HepG2 (cell line): ENCODE results near the gene TFDP1. TPM values are rescaled to one million over a fixed set of nuclear protein-coding genes. Genes with fewer than 3 reads are reported as not detected.

ENCODE experiments used
- ATAC-seq: fragments of 200-7000 bp; cut with Tn5 transposase; 3 replicates; pipeline ENCODE4 v1.9.1; 2020; ENCODE audit warnings: mild to moderate bottlenecking, moderate library complexity
- BruUV-seq: library from RNA; stranded (reverse); fragments of 400-500 nt; replicated peaks from 2 replicates; lab custom pipeline; 2021; lab: Mats Ljungman, UMichigan
- CTCF ChIA-PET: fragments of 300-600 bp; formaldehyde crosslinking; extraction: SDS; loops from one replicate; lab custom pipeline; 2021; ENCODE audit warnings: low total read pairs, inconsistent platforms, low intra/inter-chr PET ratio; lab: Yijun Ruan, JAX
- POLR2A ChIA-PET: fragments of 350-600 bp; sonication (Branson Sonifier 250); formaldehyde crosslinking; loops from one replicate; lab custom pipeline; 2020; ENCODE audit warnings: antibody characterized with exemption, inconsistent platforms; lab: Yijun Ruan, JAX
- DNase-seq: peaks from one replicate; pipeline ENCODE4 v3.0.0-alpha.2; 2015; ENCODE audit warnings: low spot score
- FAIRE-seq: peaks from 3 replicates; lab custom pipeline; 2011; peaks lifted over from hg19 to GRCh38; lab: Jason Lieb, UNC
- H2AFZ ChIP-seq: one replicate; pipeline ENCODE4 v1.6.1; 2011; ENCODE audit warnings: low read length, inconsistent platforms
- H3K27ac ChIP-seq: fragments of 300-600 bp; 3 replicates; pipeline ENCODE4 v1.8.0; 2011; ENCODE audit warnings: mixed run types, mild to moderate bottlenecking, mixed read lengths, low read length, inconsistent platforms; ENCODE audit not compliant: insufficient read depth; ENCODE audit errors: extremely low read length
- H3K27me3 ChIP-seq, 2 experiments: fragments of 200-600 bp in 1 of 2; 2 replicates in 1 of 2; 3 replicates in 1 of 2; pipeline versions ENCODE4 v1.6.0 to v1.8.0; 2011; ENCODE audit warnings: low read length in 2 of 2, mild to moderate bottlenecking in 2 of 2, moderate library complexity in 2 of 2, inconsistent platforms in 1 of 2; ENCODE audit not compliant: insufficient read depth in 2 of 2, control insufficient read depth in 1 of 2
- H3K36me3 ChIP-seq, 2 experiments: fragments of 200-600 bp in 1 of 2; replicated peaks in 1 of 2; 2 replicates in 1 of 2; 3 replicates in 1 of 2; pipeline versions ENCODE4 v1.5.1 to v1.8.0; 2011; ENCODE audit warnings: low read length in 2 of 2, inconsistent platforms in 1 of 2; ENCODE audit not compliant: insufficient read depth in 2 of 2, control insufficient read depth in 1 of 2
- H3K4me1 ChIP-seq: 2 replicates; pipeline ENCODE4 v1.5.1; 2012; ENCODE audit warnings: low read length, inconsistent platforms; ENCODE audit not compliant: insufficient read depth
- H3K4me2 ChIP-seq: 2 replicates; pipeline ENCODE4 v1.6.0; 2011; ENCODE audit warnings: low read depth, low read length, inconsistent platforms
- H3K4me3 ChIP-seq, 3 experiments: fragments of 200-600 bp in 1 of 3; sonication (generic), shearing (Covaris generic) in 1 of 3; replicated peaks in 1 of 3; 2 replicates each; pipeline ENCODE4 v1.5.1; 2011 to 2016; ENCODE audit warnings: low read length in 3 of 3, inconsistent platforms in 2 of 3, low read depth in 2 of 3, mild to moderate bottlenecking in 2 of 3, control low read depth in 1 of 3, mixed read lengths in 1 of 3; ENCODE audit not compliant: insufficient read depth in 1 of 3
- H3K79me2 ChIP-seq: one replicate; pipeline ENCODE4 v1.6.1; 2011; ENCODE audit warnings: low read length, inconsistent platforms; ENCODE audit not compliant: insufficient read depth
- H3K9ac ChIP-seq: 2 replicates; pipeline ENCODE4 v1.6.0; 2011; ENCODE audit warnings: mild to moderate bottlenecking, low read depth, low read length, inconsistent platforms; ENCODE audit not compliant: insufficient read depth
- H3K9me3 ChIP-seq: 2 replicates; pipeline ENCODE4 v1.5.1; 2012; ENCODE audit warnings: mild to moderate bottlenecking, low read length
- H4K20me1 ChIP-seq: 2 replicates; pipeline ENCODE4 v1.6.0; 2011; ENCODE audit warnings: inconsistent platforms, mild to moderate bottlenecking, low read length, moderate library complexity; ENCODE audit not compliant: insufficient read depth
- ATF2 ChIP-seq: sonication (generic); formaldehyde crosslinking; IDR thresholded peaks from 2 replicates; pipeline ENCODE4 v1.4.0; 2020; ENCODE audit warnings: missing genetic modification reagents
- CHD4 ChIP-seq: fragments of 200-600 bp; sonication (generic); IDR thresholded peaks from 2 replicates; pipeline ENCODE4 v1.7.0; 2017; ENCODE audit warnings: mild to moderate bottlenecking, low read length, borderline replicate concordance
- CSRNP2 ChIP-seq: sonication (generic); formaldehyde crosslinking; conservative IDR thresholded peaks from 2 replicates; pipeline ENCODE4 v1.8.0; 2022; ENCODE audit warnings: low read depth, missing genetic modification reagents
- MAFF ChIP-seq: IDR thresholded peaks from 2 replicates; pipeline ENCODE4 v1.6.1; 2011; ENCODE audit warnings: low read depth, low read length, improper control_type of control experiment
- MEIS1 ChIP-seq: sonication (generic); formaldehyde crosslinking; IDR thresholded peaks from 2 replicates; pipeline ENCODE4 v1.9.0; 2021; ENCODE audit warnings: mild to moderate bottlenecking, missing genetic modification reagents, moderate library complexity, borderline replicate concordance
- SNAPC2 ChIP-seq: sonication (generic); formaldehyde crosslinking; IDR thresholded peaks from 2 replicates; pipeline ENCODE4 v1.8.1; 2022; ENCODE audit warnings: mild to moderate bottlenecking, missing genetic modification reagents
- TBP ChIP-seq: sonication (generic); formaldehyde crosslinking; IDR thresholded peaks from 2 replicates; pipeline ENCODE4 v1.5.0; 2020; ENCODE audit warnings: missing genetic modification reagents
- ZBTB34 ChIP-seq: sonication (generic); formaldehyde crosslinking; IDR thresholded peaks from 2 replicates; pipeline ENCODE4 v1.8.0; 2022; ENCODE audit warnings: mild to moderate bottlenecking, missing genetic modification reagents
- ZC3H13 ChIP-seq: sonication (generic); formaldehyde crosslinking; IDR thresholded peaks from 2 replicates; pipeline ENCODE4 v1.8.1; 2023; ENCODE audit warnings: mild to moderate bottlenecking, missing genetic modification reagents, moderate library complexity
- ZNF678 ChIP-seq: sonication (generic); formaldehyde crosslinking; IDR thresholded peaks from 2 replicates; pipeline ENCODE4 v1.4.0; 2020; ENCODE audit warnings: mild to moderate bottlenecking, missing genetic modification reagents
- ZNF878 ChIP-seq: sonication (generic); formaldehyde crosslinking; IDR thresholded peaks from 2 replicates; pipeline ENCODE4 v1.8.1; 2023; ENCODE audit warnings: mild to moderate bottlenecking, missing genetic modification reagents, moderate library complexity
- ZNF891 ChIP-seq: sonication (generic); formaldehyde crosslinking; IDR thresholded peaks from 2 replicates; pipeline ENCODE4 v1.5.0; 2020; ENCODE audit warnings: mild to moderate bottlenecking, missing genetic modification reagents
- WGBS: methylation state at CpG from one replicate; pipeline ENCODE4 v1.1.6; 2017; ENCODE audit warnings: low lambda C conversion rate; 5-methylcytosine and 5-hydroxymethylcytosine counted together
- in situ Hi-C: cut with HindIII; loops from 2 replicates; pipeline ENCODE4 v1.10.0; 2017; ENCODE audit warnings: low pct_unique_long_range_greater_than_20kb; ENCODE audit not compliant: extremely low pct_ligation_motif_present
- intact Hi-C: fragments of 100-400 bp; cut with micrococcal nuclease; formaldehyde crosslinking; loops from one replicate; pipeline ENCODE4 v1.10.0; 2022; ENCODE audit not compliant: unreplicated experiment
- polyA plus RNA-seq, 8 experiments: library from polyadenylated mRNA; depleted of rRNA in 3 of 8; stranded (reverse) in 7 of 8; unstranded in 1 of 8; fragments of >200 nt; fragmentation: Illumina TruSeq in 4 of 8; extraction: Trizol in 4 of 8; gene quantifications; 2 replicates each; pipeline versions ENCODE4 v1.2.1 to v1.2.3, GENCODE V29; 2011 to 2016; ENCODE audit warnings: low read depth in 4 of 8, missing spikeins in 1 of 8, mixed read lengths in 1 of 8; ENCODE audit not compliant: insufficient read depth in 1 of 8
- total RNA-seq, 5 experiments: library from RNA; depleted of rRNA; stranded (reverse); fragments of >200 nt; fragmentation: Illumina TruSeq; extraction: Trizol; gene quantifications; 2 replicates each; pipeline ENCODE4 v1.2.3, GENCODE V29; 2016; ENCODE audit warnings: low read depth in 1 of 5

Gene TFDP1
- total and polyA plus RNA-seq, 2 of the 13 experiments (the other 11 are each of a cell fraction or from before 2014, with no cell fraction given) = 38.0 to 84.2 TPM

GRCh38 chr13:113638173-113638746 is 53.7 kb downstream of the TFDP1 start:
- Histone ChIP-seq H4K20me1 (0 out of 2 replicates have a peak, but pooled peaks cover 3% of the 10 kb centered on the region), H2AFZ (no peak overlapping the region), H3K79me2 (no peaks in the 10 kb centered on the region), H3K27ac (no peak overlapping the region), H3K9ac (no peak overlapping the region), H3K4me1 (no peaks in the 10 kb centered on the region), H3K9me3 (no peaks in the 10 kb centered on the region), H3K4me3 (no peak overlapping the region), H3K4me2 (no peak overlapping the region), H3K36me3 (peaks cover 31 to 76% of the 10 kb centered on the region in 2 experiments), H3K27me3 (no peaks in the 10 kb centered on the region)
- DNase-seq (no peak), FAIRE-seq (no peak), ATAC-seq (no peak)
- no TSS peak for BruUV-seq
- intact Hi-C loops (no loop called here), in situ Hi-C loops (no loop called here)
- ChIA-PET POLR2A (no interaction called here), CTCF (no interaction called here)
- TF ChIP-seq CHD4 (no peak), ZC3H13 (no peak), ATF2 (CRISPR knock-in tag) (no peak), MEIS1 (CRISPR knock-in tag) (no peak), CSRNP2 (no peak), ZNF891 (no peak), ZNF678 (CRISPR knock-in tag) (no peak), ZNF878 (no peak), TBP (CRISPR knock-in tag) (no peak), ZBTB34 (CRISPR knock-in tag) (no peak), MAFF (no peak), SNAPC2 (CRISPR knock-in tag) (no peak)
- 98% methylated on average over 37 of the region's 37 CpGs for WGBS
